GM18870 (cell line): ENCODE results near the gene HTATIP2.
"Not testable (repeated sequence)": the region's sequence is repeated elsewhere in the genome, so short reads cannot be mapped to it uniquely, and the experiment has no call there.

Source experiments
- ATAC-seq: cut with Tn5 transposase; IDR thresholded peaks from one replicate; pipeline ENCODE4 v1.9.1; 2021; ENCODE audit warnings: moderate library complexity; ENCODE audit not compliant: unreplicated experiment

Gene HTATIP2

GRCh38 chr11:20363500-20364340, at the start of gene HTATIP2:
Gene HTATIP2, plus strand, starts transcription at chr11:20363714. Its CDS starts 524 bp downstream, at chr11:20364238.
- peak; percentile 78 for ATAC-seq

- ATAC-seq = no peak
These were observed 47.7 kb upstream of the HTATIP2 start for GRCh38 chr11:20315800-20316199.

GRCh38 chr11:20321177-20321576, 42.3 kb upstream of the HTATIP2 start:
- ATAC-seq = no peak

- ATAC-seq = no peak
These were observed 36.1 kb upstream of the HTATIP2 start for GRCh38 chr11:20327377-20327935.

GRCh38 chr11:20336056-20336455, 27.5 kb upstream of the HTATIP2 start:
- ATAC-seq = no peak

- no peak for ATAC-seq
These were observed 25.9 kb upstream of the HTATIP2 start for GRCh38 chr11:20337526-20338154.

- no peak for ATAC-seq
These were observed 21.0 kb upstream of the HTATIP2 start for GRCh38 chr11:20342347-20343141.

GRCh38 chr11:20351136-20351535, 12.4 kb upstream of the HTATIP2 start:
- no peak for ATAC-seq

- ATAC-seq = no peak
These were observed 11.7 kb upstream of the HTATIP2 start for GRCh38 chr11:20351751-20352262.

- peak; percentile 44 for ATAC-seq
These were observed 9.6 kb upstream of the HTATIP2 start for GRCh38 chr11:20353829-20354434.

GRCh38 chr11:20355221-20356219, 8.0 kb upstream of the HTATIP2 start:
- ATAC-seq = peak; percentile 85

GRCh38 chr11:20357150-20357549, 6.4 kb upstream of the HTATIP2 start:
- ATAC-seq = no peak

- peak; percentile 59 for ATAC-seq
These were observed 2.9 kb upstream of the HTATIP2 start for GRCh38 chr11:20360650-20361049.

GRCh38 chr11:20362481-20362880, 1.0 kb upstream of the HTATIP2 start:
- ATAC-seq = no peak

GRCh38 chr11:20363149-20363499, 390 bp upstream of the HTATIP2 start:
- ATAC-seq = no peak

- no peak for ATAC-seq
These were observed 853 bp downstream of the HTATIP2 start for GRCh38 chr11:20364341-20364792.

GRCh38 chr11:20365465-20365864, 2.0 kb downstream of the HTATIP2 start:
- not testable (repeated sequence) for ATAC-seq

GRCh38 chr11:20367313-20367948, 3.9 kb downstream of the HTATIP2 start:
- no peak for ATAC-seq

- ATAC-seq = no peak
These were observed 4.9 kb downstream of the HTATIP2 start for GRCh38 chr11:20368438-20368837.
